Dendritic cell treated with granulocyte-macrophage colony-stimulating factor and Interleukin-4, amounts not matched to agents 40 ng/mL and 50 ng/mL, for 4 days (primary cell): ENCODE measurements around the gene ZNRF2.

Source experiments
- H3K27ac Mint-ChIP-seq: one replicate; pipeline ENCODE4 v1.8.0; 2022; ENCODE audit warnings: mild to moderate bottlenecking, mixed read lengths
- H3K27me3 Mint-ChIP-seq: one replicate; pipeline ENCODE4 v1.8.0; 2022; ENCODE audit warnings: mild to moderate bottlenecking, mixed read lengths
- H3K36me3 Mint-ChIP-seq: one replicate; pipeline ENCODE4 v1.8.0; 2022; ENCODE audit warnings: low read depth, mixed read lengths
- H3K4me1 Mint-ChIP-seq: one replicate; pipeline ENCODE4 v1.8.0; 2022; ENCODE audit warnings: low read depth, mixed read lengths
- H3K4me3 Mint-ChIP-seq: one replicate; pipeline ENCODE4 v1.8.0; 2022; ENCODE audit warnings: mild to moderate bottlenecking, moderate library complexity, mixed read lengths
- H3K9me3 Mint-ChIP-seq: one replicate; pipeline ENCODE4 v1.8.0; 2022; ENCODE audit warnings: mixed read lengths
- intact Hi-C: fragments of 100-400 bp; cut with micrococcal nuclease; formaldehyde crosslinking; loops from one replicate; pipeline ENCODE4 v1.15.0; 2022

Gene ZNRF2

GRCh38 chr7:30284298-30285066, at the start of gene ZNRF2:
Gene ZNRF2 (plus strand): TSS chr7:30284597. CDS start chr7:30285358, 761 bp downstream.
- Mint-ChIP-seq H3K27ac (peak within 1 kb of the TSS; percentile 92), H3K4me1 (peaks cover 36% of the 10 kb centered on the region), H3K36me3 (peaks cover 14% of the 10 kb centered on the region), H3K27me3 (no peaks in the 10 kb centered on the region), H3K9me3 (no peaks in the 10 kb centered on the region), H3K4me3 (peak within 1 kb of the TSS; percentile 90)
- intact Hi-C loops, result loop anchor here (2.0 kb wide), 1 partner anchor 58 kb away; no protein-coding TSS in a partner anchor

GRCh38 chr7:30237271-30237695, 47.1 kb upstream of the ZNRF2 start:
- intact Hi-C loops, result loop anchor here (1.0 kb wide), 1 partner anchor 11 kb away; no protein-coding TSS in a partner anchor
- peaks cover 46% of the 10 kb centered on the region for H3K4me1 Mint-ChIP-seq
- no peak overlapping the region for H3K4me3 Mint-ChIP-seq
- H3K27ac Mint-ChIP-seq, result peak overlapping the region; percentile 55
- H3K27me3 Mint-ChIP-seq, result peaks cover 3% of the 10 kb centered on the region
- no peaks in the 10 kb centered on the region for H3K36me3 Mint-ChIP-seq
- H3K9me3 Mint-ChIP-seq, result no peaks in the 10 kb centered on the region

- intact Hi-C loops, result no loop called here
- peaks cover 38% of the 10 kb centered on the region for H3K4me1 Mint-ChIP-seq
- H3K4me3 Mint-ChIP-seq, result no peak overlapping the region
- peak overlapping the region; percentile 64 for H3K27ac Mint-ChIP-seq
- no peaks in the 10 kb centered on the region for H3K36me3 Mint-ChIP-seq
- peaks cover 3% of the 10 kb centered on the region for H3K27me3 Mint-ChIP-seq
- no peaks in the 10 kb centered on the region for H3K9me3 Mint-ChIP-seq
Observed at GRCh38 chr7:30238721-30239441, 45.5 kb upstream of the ZNRF2 start.

- H3K27ac Mint-ChIP-seq, result no peak overlapping the region
- H3K9me3 Mint-ChIP-seq, result no peaks in the 10 kb centered on the region
- peaks cover 38% of the 10 kb centered on the region for H3K4me1 Mint-ChIP-seq
- H3K36me3 Mint-ChIP-seq, result no peaks in the 10 kb centered on the region
- intact Hi-C loops, result no loop called here
- H3K27me3 Mint-ChIP-seq, result peaks cover 3% of the 10 kb centered on the region
- no peak overlapping the region for H3K4me3 Mint-ChIP-seq
Observed at GRCh38 chr7:30240106-30240800, 44.1 kb upstream of the ZNRF2 start.

GRCh38 chr7:30241767-30242166, 42.6 kb upstream of the ZNRF2 start:
- Mint-ChIP-seq H3K4me1 (peaks cover 38% of the 10 kb centered on the region), H3K36me3 (no peaks in the 10 kb centered on the region), H3K9me3 (no peaks in the 10 kb centered on the region), H3K4me3 (no peak overlapping the region), H3K27ac (no peak overlapping the region), H3K27me3 (peaks cover 3% of the 10 kb centered on the region)
- intact Hi-C loops, result no loop called here

- no peaks in the 10 kb centered on the region for H3K36me3 Mint-ChIP-seq
- no peaks in the 10 kb centered on the region for H3K9me3 Mint-ChIP-seq
- no peak overlapping the region for H3K27ac Mint-ChIP-seq
- intact Hi-C loops, result no loop called here
- H3K4me3 Mint-ChIP-seq, result no peak overlapping the region
- H3K27me3 Mint-ChIP-seq, result peaks cover 3% of the 10 kb centered on the region
- H3K4me1 Mint-ChIP-seq, result peaks cover 29% of the 10 kb centered on the region
Observed at GRCh38 chr7:30244340-30244739, 40.1 kb upstream of the ZNRF2 start.

GRCh38 chr7:30245913-30246312, 38.5 kb upstream of the ZNRF2 start:
- peaks cover under 1% of the 10 kb centered on the region for H3K27me3 Mint-ChIP-seq
- no peaks in the 10 kb centered on the region for H3K9me3 Mint-ChIP-seq
- H3K36me3 Mint-ChIP-seq, result no peaks in the 10 kb centered on the region
- no peak overlapping the region for H3K27ac Mint-ChIP-seq
- intact Hi-C loops, result no loop called here
- H3K4me1 Mint-ChIP-seq, result peaks cover 24% of the 10 kb centered on the region
- no peak overlapping the region for H3K4me3 Mint-ChIP-seq

GRCh38 chr7:30246392-30246791, 38.0 kb upstream of the ZNRF2 start:
- Mint-ChIP-seq H3K27ac (no peak overlapping the region), H3K4me1 (peaks cover 29% of the 10 kb centered on the region), H3K27me3 (no peaks in the 10 kb centered on the region), H3K4me3 (no peak overlapping the region), H3K36me3 (no peaks in the 10 kb centered on the region), H3K9me3 (no peaks in the 10 kb centered on the region)
- intact Hi-C loops, result no loop called here

GRCh38 chr7:30247541-30248401, 36.6 kb upstream of the ZNRF2 start:
- Mint-ChIP-seq H3K36me3 (no peaks in the 10 kb centered on the region), H3K9me3 (no peaks in the 10 kb centered on the region), H3K27ac (no peak overlapping the region), H3K27me3 (no peaks in the 10 kb centered on the region), H3K4me1 (peaks cover 43% of the 10 kb centered on the region), H3K4me3 (no peak overlapping the region)
- intact Hi-C loops, result no loop called here

- Mint-ChIP-seq H3K36me3 (no peaks in the 10 kb centered on the region), H3K9me3 (no peaks in the 10 kb centered on the region), H3K27ac (peak overlapping the region; percentile 76), H3K27me3 (no peaks in the 10 kb centered on the region), H3K4me1 (peaks cover 57% of the 10 kb centered on the region), H3K4me3 (no peak overlapping the region)
- intact Hi-C loops, result no loop called here
Observed at GRCh38 chr7:30249316-30249715, 35.1 kb upstream of the ZNRF2 start.

- Mint-ChIP-seq H3K36me3 (no peaks in the 10 kb centered on the region), H3K27ac (no peak overlapping the region), H3K27me3 (no peaks in the 10 kb centered on the region), H3K9me3 (no peaks in the 10 kb centered on the region), H3K4me3 (no peak overlapping the region), H3K4me1 (peaks cover 66% of the 10 kb centered on the region)
- intact Hi-C loops, result no loop called here
Observed at GRCh38 chr7:30249986-30250774, 34.2 kb upstream of the ZNRF2 start.

GRCh38 chr7:30251708-30252329, 32.6 kb upstream of the ZNRF2 start:
- Mint-ChIP-seq H3K4me3 (no peak overlapping the region), H3K36me3 (no peaks in the 10 kb centered on the region), H3K27ac (no peak overlapping the region), H3K4me1 (peaks cover 71% of the 10 kb centered on the region), H3K9me3 (no peaks in the 10 kb centered on the region), H3K27me3 (no peaks in the 10 kb centered on the region)
- intact Hi-C loops, result no loop called here
